GM23248 (cell line): ENCODE data around the gene PLXDC2. TPM values are rescaled to one million over a fixed set of nuclear protein-coding genes. Genes with fewer than 3 reads are reported as not detected.

Experiments used
- DNase-seq: peaks from one replicate; pipeline ENCODE4 v3.0.0-alpha.2; 2015
- H2AFZ ChIP-seq: fragments of 200-600 bp; sonication (generic); 2 replicates; pipeline ENCODE4 v1.6.1; 2016; ENCODE audit warnings: antibody characterized with exemption
- H3F3A ChIP-seq: fragments of 200-600 bp; sonication (generic); 2 replicates; pipeline ENCODE4 v1.6.1; 2016; ENCODE audit warnings: mild to moderate bottlenecking, antibody characterized with exemption, mixed run types; ENCODE audit not compliant: insufficient read depth
- H3K27ac ChIP-seq: fragments of 200-600 bp; sonication (generic); 2 replicates; pipeline ENCODE4 v1.5.1; 2016; ENCODE audit warnings: mild to moderate bottlenecking
- H3K27me3 ChIP-seq: fragments of 200-600 bp; sonication (generic); replicated peaks from 2 replicates; pipeline ENCODE4 v1.6.1; 2016; ENCODE audit warnings: mild to moderate bottlenecking; ENCODE audit not compliant: insufficient read depth
- H3K36me3 ChIP-seq: fragments of 200-600 bp; sonication (generic); 2 replicates; pipeline ENCODE4 v1.6.1; 2016; ENCODE audit warnings: low read depth, mild to moderate bottlenecking
- H3K4me1 ChIP-seq: fragments of 200-600 bp; sonication (generic); 2 replicates; pipeline ENCODE4 v1.6.1; 2016; ENCODE audit warnings: mild to moderate bottlenecking; ENCODE audit not compliant: insufficient read depth
- H3K4me2 ChIP-seq: fragments of 200-600 bp; sonication (generic); one replicate; pipeline ENCODE4 v1.6.1; 2016; ENCODE audit warnings: mild to moderate bottlenecking; ENCODE audit not compliant: unreplicated experiment
- H3K4me3 ChIP-seq: fragments of 200-600 bp; sonication (generic); 2 replicates; pipeline ENCODE4 v1.5.1; 2016; ENCODE audit warnings: mild to moderate bottlenecking
- H3K79me2 ChIP-seq: fragments of 200-600 bp; sonication (generic); 2 replicates; pipeline ENCODE4 v1.6.1; 2016; ENCODE audit warnings: mild to moderate bottlenecking; ENCODE audit not compliant: insufficient read depth
- H3K9ac ChIP-seq: fragments of 200-600 bp; sonication (generic); 2 replicates; pipeline ENCODE4 v1.6.1; 2016; ENCODE audit warnings: mild to moderate bottlenecking
- H3K9me2 ChIP-seq: fragments of 200-600 bp; sonication (generic); 2 replicates; pipeline ENCODE4 v1.6.1; 2016; ENCODE audit warnings: mixed run types, mild to moderate bottlenecking, moderate library complexity; ENCODE audit not compliant: insufficient read depth
- H3K9me3 ChIP-seq: fragments of 200-600 bp; sonication (generic); one replicate; pipeline ENCODE4 v1.6.1; 2017; ENCODE audit warnings: low read depth
- H4K20me1 ChIP-seq: fragments of 200-600 bp; sonication (generic); 2 replicates; pipeline ENCODE4 v1.6.0; 2016; ENCODE audit not compliant: insufficient read depth
- EZH2 ChIP-seq: fragments of 200-600 bp; sonication (generic); IDR thresholded peaks from 2 replicates; pipeline ENCODE4 v1.6.1; 2018; ENCODE audit warnings: antibody characterized with exemption, mild to moderate bottlenecking; ENCODE audit not compliant: insufficient read depth, poor library complexity, severe bottlenecking
- EZH2phosphoT487 ChIP-seq: fragments of 200-600 bp; sonication (generic); IDR thresholded peaks from 2 replicates; pipeline ENCODE4 v1.6.1; 2018; ENCODE audit warnings: antibody characterized with exemption, moderate library complexity, mild to moderate bottlenecking, low read depth; ENCODE audit not compliant: insufficient read depth
- WGBS, 2 experiments: methylation state at CpG; one replicate each; pipeline ENCODE4 v1.1.6; 2015 to 2017; ENCODE audit warnings: low lambda C conversion rate in 2 of 2, low coverage in 1 of 2; ENCODE audit errors: missing lambda C conversion rate in 2 of 2; 5-methylcytosine and 5-hydroxymethylcytosine counted together
- in situ Hi-C: fragments of 300-500 bp; cut with MboI; formaldehyde crosslinking; loops from 2 replicates; pipeline ENCODE4 v1.15.0; 2020
- polyA plus RNA-seq: library from polyadenylated mRNA; unstranded; fragments of >200 nt; fragmentation: Nextera tagmentation; extraction: Ambion mirVana; gene quantifications from 2 replicates; pipeline ENCODE4 v1.2.1, GENCODE V29; 2016
- total RNA-seq: library from RNA; depleted of rRNA; stranded (reverse); fragments of >200 nt; shearing (Covaris generic); gene quantifications from 2 replicates; pipeline ENCODE4 v1.2.3, GENCODE V29; 2014

The PLXDC2 gene
- total and polyA plus RNA-seq, 2 experiments from 2014 or later = 0.81 to 2.3 TPM

DNA sequence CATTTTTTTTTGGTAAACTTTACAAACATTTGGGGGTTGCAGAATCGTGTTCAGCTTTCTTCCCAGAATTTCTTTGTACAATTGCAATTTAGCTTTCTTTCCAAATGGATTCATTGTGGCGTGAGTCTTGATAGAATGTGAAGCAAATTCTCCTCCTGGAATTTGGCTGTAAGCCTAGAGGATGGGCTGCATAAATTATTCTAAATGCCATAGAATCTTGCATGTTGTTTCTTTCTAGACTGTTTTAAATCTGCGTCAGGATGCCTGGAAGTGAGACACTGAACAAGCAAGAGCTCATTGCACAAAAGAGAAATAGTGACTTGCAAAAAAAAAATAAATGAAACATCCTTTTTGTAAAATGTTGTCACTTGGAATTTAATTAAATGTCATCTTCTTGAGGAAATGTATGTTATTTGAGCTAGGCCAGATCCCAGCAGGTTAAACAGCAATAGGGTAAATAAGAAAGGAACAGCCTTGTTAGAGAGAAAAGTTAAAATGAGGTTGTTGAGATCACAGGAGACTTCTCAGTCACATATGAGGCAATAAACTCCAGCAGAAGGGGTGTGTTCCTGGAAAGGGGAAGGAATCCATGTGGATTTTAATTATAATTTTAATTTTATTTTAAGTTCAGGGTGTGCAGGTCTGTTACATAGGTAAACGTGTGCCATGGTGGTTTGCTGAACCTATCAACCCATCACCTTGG is 483.0 kb downstream of the PLXDC2 start:
- DNase-seq = no peak
- Histone ChIP-seq H3K27me3 (no peaks in the 10 kb centered on the region), H3K4me1 (no peaks in the 10 kb centered on the region), H3K4me3 (no peak overlapping the region), H3K4me2 (no peak overlapping the region), H3K9ac (no peak overlapping the region), H2AFZ (no peak overlapping the region), H3K79me2 (no peaks in the 10 kb centered on the region), H3F3A (no peaks in the 10 kb centered on the region), H3K9me2 (no peaks in the 10 kb centered on the region), H3K9me3 (no peaks in the 10 kb centered on the region), H3K36me3 (no peaks in the 10 kb centered on the region), H4K20me1 (no peaks in the 10 kb centered on the region), H3K27ac (no peak overlapping the region)
- no peak for TF ChIP-seq EZH2phosphoT487
- in situ Hi-C loops = no loop called here
- 6 to 16% methylated on average over 4 of the region's 4 CpGs for WGBS, 2 experiments

DNA sequence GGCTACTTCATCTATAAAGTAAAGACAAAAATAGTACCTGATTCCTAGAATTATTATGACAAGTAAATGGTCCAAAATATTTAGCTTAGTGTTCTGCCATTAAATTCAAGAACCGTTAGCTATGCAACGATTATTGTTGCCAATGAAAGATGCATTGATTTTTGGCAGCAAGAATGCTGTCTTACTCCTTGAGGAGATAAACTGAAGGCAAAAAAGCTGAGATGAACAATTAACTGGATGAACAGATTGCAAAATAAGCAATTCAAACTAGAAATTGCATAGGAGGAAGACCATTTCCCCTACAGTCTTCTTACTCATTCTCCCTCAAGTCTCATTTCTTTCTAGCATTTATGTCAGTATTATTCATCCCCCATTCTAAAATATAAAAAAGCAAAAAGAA is 484.5 kb downstream of the PLXDC2 start:
- WGBS, 2 experiments = 17 to 20% methylated on average over 2 of the region's 2 CpGs

GRCh38 chr10:20302033-20302432 is 485.8 kb downstream of the PLXDC2 start:
- no peak overlapping the region for H3K9ac ChIP-seq
- no peaks in the 10 kb centered on the region for H3K27me3 ChIP-seq
- no peaks in the 10 kb centered on the region for H3K36me3 ChIP-seq
- no peaks in the 10 kb centered on the region for H3K9me3 ChIP-seq
- H3K4me1 ChIP-seq = no peaks in the 10 kb centered on the region
- no peak overlapping the region for H3K27ac ChIP-seq
- no peaks in the 10 kb centered on the region for H3K79me2 ChIP-seq
- in situ Hi-C loops = no loop called here
- no peaks in the 10 kb centered on the region for H3K9me2 ChIP-seq
- H3K4me2 ChIP-seq = no peak overlapping the region
- no peak for DNase-seq
- WGBS, 2 experiments = 38 to 40% methylated on average over 2 of the region's 2 CpGs
- no peak overlapping the region for H2AFZ ChIP-seq
- H4K20me1 ChIP-seq = no peaks in the 10 kb centered on the region
- no peak overlapping the region for H3K4me3 ChIP-seq
- H3F3A ChIP-seq = no peaks in the 10 kb centered on the region
- TF ChIP-seq EZH2phosphoT487 (no peak), EZH2 (no peak)

More for the DNA sequence above, 484.5 kb downstream of the PLXDC2 start:
- Histone ChIP-seq H3K4me2 (no peak overlapping the region), H3K4me3 (no peak overlapping the region), H3K9ac (no peak overlapping the region), H3K4me1 (no peaks in the 10 kb centered on the region), H3F3A (no peaks in the 10 kb centered on the region), H3K27me3 (no peaks in the 10 kb centered on the region), H3K9me2 (no peaks in the 10 kb centered on the region), H3K36me3 (no peaks in the 10 kb centered on the region), H3K79me2 (no peaks in the 10 kb centered on the region), H3K27ac (no peak overlapping the region), H3K9me3 (no peaks in the 10 kb centered on the region), H4K20me1 (no peaks in the 10 kb centered on the region), H2AFZ (no peak overlapping the region)
- in situ Hi-C loops = no loop called here
- TF ChIP-seq EZH2 (no peak), EZH2phosphoT487 (no peak)
- no peak for DNase-seq

GRCh38 chr10:20303453-20304152 is 487.4 kb downstream of the PLXDC2 start:
- Histone ChIP-seq H3K9me2 (no peaks in the 10 kb centered on the region), H3K79me2 (no peaks in the 10 kb centered on the region), H3K4me1 (no peaks in the 10 kb centered on the region), H3K4me2 (no peak overlapping the region), H3K9ac (no peak overlapping the region), H3F3A (no peaks in the 10 kb centered on the region), H2AFZ (no peak overlapping the region), H3K36me3 (no peaks in the 10 kb centered on the region), H3K27me3 (no peaks in the 10 kb centered on the region), H4K20me1 (no peaks in the 10 kb centered on the region), H3K27ac (no peak overlapping the region), H3K9me3 (no peaks in the 10 kb centered on the region), H3K4me3 (no peak overlapping the region)
- TF ChIP-seq EZH2phosphoT487 (no peak), EZH2 (no peak)
- in situ Hi-C loops = no loop called here
- no peak for DNase-seq
- WGBS, 2 experiments = 34 to 70% methylated on average over 2 of the region's 2 CpGs
